Kidney (tissue), 14 donors: Measurements from ENCODE around the gene MAP3K19. TPM values are rescaled to one million over a fixed set of nuclear protein-coding genes. Genes with fewer than 3 reads are reported as not detected.
"Not testable (repeated sequence)": the region's sequence is repeated elsewhere in the genome, so short reads cannot be mapped to it uniquely, and the experiment has no call there.

Experiments used
- DNase-seq, 5 donors: peaks; one replicate each; pipeline ENCODE4 v3.0.0-alpha.2; 2013 to 2020
- FAIRE-seq: peaks from 2 replicates; lab custom pipeline; 2012; peaks lifted over from hg19 to GRCh38; lab: Jason Lieb, UNC
- H3K27ac ChIP-seq, 2 donors: one replicate each; pipeline ENCODE4 v1.7.0; 2013; ENCODE audit warnings: low read depth in 2 of 2, low read length in 2 of 2, inconsistent platforms in 1 of 2
- H3K27me3 ChIP-seq: one replicate; pipeline ENCODE4 v1.7.1; 2013; ENCODE audit warnings: low read length, inconsistent platforms; ENCODE audit not compliant: control insufficient read depth, insufficient read depth
- H3K36me3 ChIP-seq, 3 donors: one replicate each; pipeline versions ENCODE4 v1.7.0 to v1.7.1; 2013; ENCODE audit warnings: low read length in 3 of 3, control low read depth in 1 of 3, inconsistent platforms in 1 of 3; ENCODE audit not compliant: insufficient read depth in 3 of 3, control insufficient read depth in 2 of 3
- H3K4me1 ChIP-seq, 3 donors: one replicate each; pipeline versions ENCODE4 v1.7.0 to v1.7.1; 2013; ENCODE audit warnings: low read length in 3 of 3, inconsistent platforms in 1 of 3, low read depth in 1 of 3; ENCODE audit not compliant: control insufficient read depth in 2 of 3, insufficient read depth in 2 of 3
- H3K4me3 ChIP-seq, 3 donors: one replicate each; pipeline versions ENCODE4 v1.7.0 to v1.8.1; 2013; ENCODE audit warnings: low read length in 3 of 3, control low read depth in 1 of 3, inconsistent platforms in 1 of 3
- H3K9ac ChIP-seq, 3 donors: one replicate each; pipeline versions ENCODE4 v1.7.0 to v1.7.1; 2013; ENCODE audit warnings: low read length in 3 of 3, control low read depth in 1 of 3, inconsistent platforms in 1 of 3
- H3K9me3 ChIP-seq, 3 donors: one replicate each; pipeline versions ENCODE4 v1.7.0 to v1.7.1; 2013; ENCODE audit warnings: low read length in 3 of 3, control low read depth in 1 of 3, inconsistent platforms in 1 of 3; ENCODE audit not compliant: control insufficient read depth in 2 of 3, insufficient read depth in 1 of 3
- CTCF ChIP-seq: IDR thresholded peaks from 3 replicates; pipeline ENCODE4 v1.5.1; 2012; ENCODE audit warnings: mild to moderate bottlenecking, moderate library complexity, borderline replicate concordance; ENCODE audit not compliant: insufficient read depth; ENCODE audit errors: extremely low read depth
- intact Hi-C: fragments of 100-400 bp; cut with DNase I; formaldehyde crosslinking; loops from one replicate; pipeline ENCODE4 v1.11.1; 2022
- polyA plus RNA-seq: library from polyadenylated mRNA; stranded (reverse); fragments of 350-450 nt; fragmentation: Illumina TruSeq; extraction: RNeasy Lipid Tissue Mini Kit (QIAGEN cat#74804); gene quantifications from one replicate; pipeline ENCODE4 v1.2.3, GENCODE V29; 2014; ENCODE audit warnings: low read depth, low replicate concordance; ENCODE audit not compliant: insufficient read depth
- total RNA-seq: library from RNA; stranded (reverse); fragmentation: NEBNext Ultra II Directional; extraction: Animal tissue kit (Norgen Biotek cat#: 25700); gene quantifications from one replicate; pipeline ENCODE4 v1.2.1, GENCODE V29; 2021
- donor health status: control.
- donor health status: control.
- donor health status: control.
- donor health status: control.
- donor health status: control.
- donor health status: DM: yes; HTN: yes; CAD: no.
- donor health status: Normal renal cell carcinoma (clear cell type).

MAP3K19 gene
- total and polyA plus RNA-seq, 2 donors from 2014 or later = not detected

- Histone ChIP-seq H3K36me3 (no peaks in the 10 kb centered on the region), H3K4me1 (peaks cover 0 to 2% (median 0%) of the 10 kb centered on the region in 3 donors), H3K4me3 (no peak overlapping the region), H3K27ac (no peak overlapping the region), H3K9me3 (no peaks in the 10 kb centered on the region), H3K27me3 (no peaks in the 10 kb centered on the region), H3K9ac (no peak overlapping the region)
- DNase-seq (no peak), FAIRE-seq (no peak)
- intact Hi-C loops = no loop called here
- TF ChIP-seq CTCF = no peak
These were observed 875 bp upstream of the MAP3K19 start for GRCh38 chr2:135048122-135048521.

- H3K9ac ChIP-seq = no peak overlapping the region
- FAIRE-seq = no peak
- TF ChIP-seq CTCF = peak; percentile 22
These were observed 3.9 kb downstream of the MAP3K19 start for GRCh38 chr2:135043345-135043744.

GRCh38 chr2:135037831-135038230, 9.4 kb downstream of the MAP3K19 start:
- Histone ChIP-seq H3K36me3 (no peaks in the 10 kb centered on the region), H3K9me3 (no peaks in the 10 kb centered on the region), H3K9ac (no peak overlapping the region), H3K27ac (no peak overlapping the region), H3K4me3 (no peak overlapping the region), H3K4me1 (no peaks in the 10 kb centered on the region), H3K27me3 (no peaks in the 10 kb centered on the region)
- no peak for FAIRE-seq
- intact Hi-C loops = no loop called here
- DNase-seq = no peak
- TF ChIP-seq CTCF = no peak

More at GRCh38 chr2:135043345-135043744, 3.9 kb downstream of the MAP3K19 start:
- no peaks in the 10 kb centered on the region for H3K4me1 ChIP-seq
- DNase-seq = no peak
- H3K36me3 ChIP-seq = no peaks in the 10 kb centered on the region
- H3K4me3 ChIP-seq = no peak overlapping the region
- no peaks in the 10 kb centered on the region for H3K9me3 ChIP-seq
- no peaks in the 10 kb centered on the region for H3K27me3 ChIP-seq
- intact Hi-C loops = no loop called here
- no peak overlapping the region for H3K27ac ChIP-seq

GRCh38 chr2:135033216-135033615, 14.0 kb downstream of the MAP3K19 start:
- H3K9ac ChIP-seq, H3K27ac ChIP-seq, H3K27me3 ChIP-seq, FAIRE-seq, DNase-seq, intact Hi-C loops, H3K4me1 ChIP-seq, H3K4me3 ChIP-seq, H3K36me3 ChIP-seq, H3K9me3 ChIP-seq: not testable (repeated sequence)
